HEK293 (cell line): Measurements from ENCODE around the gene MDFIC.

Source experiments
- CTCF ChIA-PET: fragments of 350-600 bp; formaldehyde crosslinking; extraction: SDS; loops from one replicate; lab custom pipeline; 2021; ENCODE audit warnings: antibody characterized with exemption; lab: Yijun Ruan, JAX
- POLR2A ChIA-PET: fragments of 300-600 bp; formaldehyde crosslinking; extraction: SDS; loops from one replicate; lab custom pipeline; 2020; ENCODE audit warnings: antibody characterized with exemption, inconsistent platforms; lab: Yijun Ruan, JAX
- H3K27ac ChIP-seq: fragments of 200-500 bp; sonication (Bioruptor generic); 2 replicates; pipeline ENCODE4 v1.5.1; 2014; ENCODE audit warnings: low read depth, low read length, control low read depth, inconsistent platforms; ENCODE audit errors: extremely low read depth
- H3K36me3 ChIP-seq, 2 experiments: fragments of 200-500 bp in 1 of 2; sonication (Bioruptor generic) in 1 of 2; 1 replicate in 1 of 2; 2 replicates in 1 of 2; pipeline ENCODE4 v1.5.1; 2014 to 2017; ENCODE audit warnings: inconsistent platforms in 2 of 2, low read length in 2 of 2; ENCODE audit not compliant: control insufficient read depth in 2 of 2, insufficient read depth in 1 of 2
- H3K4me1 ChIP-seq: fragments of 200-500 bp; sonication (Bioruptor generic); 2 replicates; pipeline ENCODE4 v1.5.1; 2014; ENCODE audit warnings: mild to moderate bottlenecking, low read length, inconsistent platforms; ENCODE audit not compliant: control insufficient read depth, insufficient read depth
- H3K4me3 ChIP-seq: 2 replicates; pipeline ENCODE4 v1.5.1; 2011; ENCODE audit warnings: low read depth, mild to moderate bottlenecking, control low read depth, low read length, moderate library complexity
- H3K9me3 ChIP-seq: fragments of 200-500 bp; sonication (Bioruptor generic); 2 replicates; pipeline ENCODE4 v1.5.1; 2014; ENCODE audit warnings: low read depth, low read length, inconsistent platforms; ENCODE audit not compliant: control insufficient read depth, insufficient read depth
- HOXC10 ChIP-seq: sonication (generic); formaldehyde crosslinking; IDR thresholded peaks from 2 replicates; pipeline ENCODE4 v1.8.1; 2023; ENCODE audit warnings: mild to moderate bottlenecking, missing genetic modification reagents
- ZFHX2 ChIP-seq: fragments of 450-650 bp; formaldehyde crosslinking; conservative IDR thresholded peaks from 2 replicates; pipeline ENCODE4 v1.5.1; 2016; ENCODE audit warnings: missing biosample characterization, missing genetic modification characterization
- ZFP37 ChIP-seq: fragments of 450-650 bp; formaldehyde crosslinking; IDR thresholded peaks from 2 replicates; pipeline ENCODE4 v1.5.1; 2016; ENCODE audit warnings: missing biosample characterization, missing genetic modification characterization
- ZNF140 ChIP-seq: fragments of 450-650 bp; formaldehyde crosslinking; IDR thresholded peaks from 2 replicates; pipeline ENCODE4 v1.5.1; 2016; ENCODE audit warnings: missing biosample characterization, missing genetic modification characterization
- ZNF239 ChIP-seq: fragments of 450-650 bp; formaldehyde crosslinking; IDR thresholded peaks from 2 replicates; pipeline ENCODE4 v1.5.1; 2016; ENCODE audit warnings: missing biosample characterization, missing genetic modification characterization
- ZNF24 ChIP-seq: fragments of 450-650 bp; formaldehyde crosslinking; IDR thresholded peaks from 2 replicates; pipeline ENCODE4 v1.5.1; 2016; ENCODE audit warnings: missing biosample characterization, missing genetic modification characterization
- ZNF341 ChIP-seq: fragments of 450-650 bp; formaldehyde crosslinking; IDR thresholded peaks from 2 replicates; pipeline ENCODE4; 2016; ENCODE audit warnings: low read depth, missing biosample characterization, missing genetic modification characterization
- ZNF354C ChIP-seq: fragments of 450-650 bp; formaldehyde crosslinking; IDR thresholded peaks from 2 replicates; pipeline ENCODE4 v1.5.1; 2016; ENCODE audit warnings: missing biosample characterization, missing genetic modification characterization, low read depth, borderline replicate concordance
- ZNF394 ChIP-seq: fragments of 450-650 bp; formaldehyde crosslinking; IDR thresholded peaks from 2 replicates; pipeline ENCODE4 v1.5.1; 2016; ENCODE audit warnings: missing biosample characterization, missing genetic modification characterization, mild to moderate bottlenecking, moderate library complexity, borderline replicate concordance
- ZNF416 ChIP-seq: fragments of 450-650 bp; formaldehyde crosslinking; IDR thresholded peaks from 2 replicates; pipeline ENCODE4 v1.5.1; 2016; ENCODE audit warnings: missing biosample characterization, missing genetic modification characterization
- ZNF48 ChIP-seq: fragments of 450-650 bp; formaldehyde crosslinking; IDR thresholded peaks from 2 replicates; pipeline ENCODE4 v1.5.1; 2016; ENCODE audit warnings: missing biosample characterization, missing genetic modification characterization
- ZNF514 ChIP-seq: fragments of 450-650 bp; formaldehyde crosslinking; IDR thresholded peaks from 2 replicates; pipeline ENCODE4 v1.5.1; 2016; ENCODE audit warnings: missing biosample characterization, missing genetic modification characterization
- ZNF544 ChIP-seq: fragments of 450-650 bp; formaldehyde crosslinking; IDR thresholded peaks from 2 replicates; pipeline ENCODE4 v1.5.0; 2017; ENCODE audit warnings: missing biosample characterization, missing genetic modification characterization
- ZNF548 ChIP-seq: fragments of 450-650 bp; formaldehyde crosslinking; IDR thresholded peaks from 2 replicates; pipeline ENCODE4 v1.5.1; 2016; ENCODE audit warnings: missing biosample characterization, missing genetic modification characterization
- TF ChIP-seq, protein P1 (sequence below): fragments of 450-650 bp; formaldehyde crosslinking; conservative IDR thresholded peaks from 2 replicates; pipeline ENCODE4 v1.5.1; 2016; ENCODE audit warnings: low read depth, missing biosample characterization, missing genetic modification characterization
- TF ChIP-seq, protein P2 (sequence below): fragments of 450-650 bp; formaldehyde crosslinking; IDR thresholded peaks from 2 replicates; pipeline ENCODE4 v1.5.1; 2016; ENCODE audit warnings: missing biosample characterization, missing genetic modification characterization
- TF ChIP-seq, protein P3 (sequence below): fragments of 450-650 bp; formaldehyde crosslinking; IDR thresholded peaks from 2 replicates; pipeline ENCODE4 v1.5.1; 2016; ENCODE audit warnings: missing biosample characterization, missing genetic modification characterization
- TF ChIP-seq, protein P4 (sequence below): fragments of 450-650 bp; formaldehyde crosslinking; IDR thresholded peaks from 2 replicates; pipeline ENCODE4 v1.5.1; 2016; ENCODE audit warnings: missing biosample characterization, missing genetic modification characterization
- TF ChIP-seq, protein P5 (sequence below): fragments of 450-650 bp; formaldehyde crosslinking; IDR thresholded peaks from 2 replicates; pipeline ENCODE4 v1.5.1; 2016; ENCODE audit warnings: missing biosample characterization, missing genetic modification characterization

MDFIC gene

DNA sequence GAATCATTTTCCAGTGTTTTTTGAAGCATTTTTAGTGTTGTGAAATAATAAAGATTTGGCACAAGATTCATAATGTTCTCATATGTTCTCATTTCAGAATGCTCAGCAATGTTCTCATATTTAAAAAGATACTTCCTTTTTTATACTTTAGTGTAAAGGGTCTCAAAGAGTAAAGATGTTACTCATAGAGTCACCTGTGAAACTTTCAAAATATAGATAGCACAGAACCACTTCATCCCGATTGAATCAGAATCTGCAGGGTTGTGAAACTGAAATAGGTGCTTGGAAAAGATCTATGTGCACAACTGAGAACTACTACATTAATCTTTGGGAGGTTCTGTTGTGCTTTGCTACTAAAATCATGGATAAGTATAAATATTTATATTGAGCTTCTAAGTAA, 144.7 kb downstream of the MDFIC start:
- no peak overlapping the region for H3K27ac ChIP-seq
- no peaks in the 10 kb centered on the region for H3K9me3 ChIP-seq
- TF ChIP-seq ZNF140 (tag by site-specific recombination) (no peak), ZNF416 (tag by site-specific recombination) (no peak), HOXC10 (CRISPR knock-in tag) (no peak), ZNF544 (tag by site-specific recombination) (no peak), ZNF239 (no peak), ZNF394 (tag by site-specific recombination) (no peak), ZNF341 (tag by site-specific recombination) (no peak), ZNF24 (tag by site-specific recombination) (no peak), ZNF548 (tag by site-specific recombination) (no peak), ZNF48 (tag by site-specific recombination) (no peak), ZFHX2 (tag by site-specific recombination) (no peak), ZNF354C (no peak), ZNF514 (no peak), ZFP37 (no peak)
- TF ChIP-seq, protein P1, sequence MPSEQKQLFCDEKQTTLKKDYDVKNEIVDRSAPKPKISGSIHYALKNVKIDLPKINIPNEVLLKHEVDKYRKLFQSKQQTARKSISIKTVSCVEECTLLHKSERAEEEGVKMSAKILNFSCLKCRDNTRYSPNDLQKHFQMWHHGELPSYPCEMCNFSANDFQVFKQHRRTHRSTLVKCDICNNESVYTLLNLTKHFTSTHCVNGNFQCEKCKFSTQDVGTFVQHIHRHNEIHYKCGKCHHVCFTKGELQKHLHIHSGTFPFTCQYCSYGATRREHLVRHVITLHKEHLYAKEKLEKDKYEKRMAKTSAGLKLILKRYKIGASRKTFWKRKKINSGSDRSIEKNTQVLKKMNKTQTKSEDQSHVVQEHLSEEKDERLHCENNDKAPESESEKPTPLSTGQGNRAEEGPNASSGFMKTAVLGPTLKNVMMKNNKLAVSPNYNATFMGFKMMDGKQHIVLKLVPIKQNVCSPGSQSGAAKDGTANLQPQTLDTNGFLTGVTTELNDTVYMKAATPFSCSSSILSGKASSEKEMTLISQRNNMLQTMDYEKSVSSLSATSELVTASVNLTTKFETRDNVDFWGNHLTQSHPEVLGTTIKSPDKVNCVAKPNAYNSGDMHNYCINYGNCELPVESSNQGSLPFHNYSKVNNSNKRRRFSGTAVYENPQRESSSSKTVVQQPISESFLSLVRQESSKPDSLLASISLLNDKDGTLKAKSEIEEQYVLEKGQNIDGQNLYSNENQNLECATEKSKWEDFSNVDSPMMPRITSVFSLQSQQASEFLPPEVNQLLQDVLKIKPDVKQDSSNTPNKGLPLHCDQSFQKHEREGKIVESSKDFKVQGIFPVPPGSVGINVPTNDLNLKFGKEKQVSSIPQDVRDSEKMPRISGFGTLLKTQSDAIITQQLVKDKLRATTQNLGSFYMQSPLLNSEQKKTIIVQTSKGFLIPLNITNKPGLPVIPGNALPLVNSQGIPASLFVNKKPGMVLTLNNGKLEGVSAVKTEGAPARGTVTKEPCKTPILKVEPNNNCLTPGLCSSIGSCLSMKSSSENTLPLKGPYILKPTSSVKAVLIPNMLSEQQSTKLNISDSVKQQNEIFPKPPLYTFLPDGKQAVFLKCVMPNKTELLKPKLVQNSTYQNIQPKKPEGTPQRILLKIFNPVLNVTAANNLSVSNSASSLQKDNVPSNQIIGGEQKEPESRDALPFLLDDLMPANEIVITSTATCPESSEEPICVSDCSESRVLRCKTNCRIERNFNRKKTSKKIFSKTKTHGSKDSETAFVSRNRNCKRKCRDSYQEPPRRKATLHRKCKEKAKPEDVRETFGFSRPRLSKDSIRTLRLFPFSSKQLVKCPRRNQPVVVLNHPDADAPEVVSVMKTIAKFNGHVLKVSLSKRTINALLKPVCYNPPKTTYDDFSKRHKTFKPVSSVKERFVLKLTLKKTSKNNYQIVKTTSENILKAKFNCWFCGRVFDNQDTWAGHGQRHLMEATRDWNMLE (tag by site-specific recombination): no peak
- TF ChIP-seq, protein P2, sequence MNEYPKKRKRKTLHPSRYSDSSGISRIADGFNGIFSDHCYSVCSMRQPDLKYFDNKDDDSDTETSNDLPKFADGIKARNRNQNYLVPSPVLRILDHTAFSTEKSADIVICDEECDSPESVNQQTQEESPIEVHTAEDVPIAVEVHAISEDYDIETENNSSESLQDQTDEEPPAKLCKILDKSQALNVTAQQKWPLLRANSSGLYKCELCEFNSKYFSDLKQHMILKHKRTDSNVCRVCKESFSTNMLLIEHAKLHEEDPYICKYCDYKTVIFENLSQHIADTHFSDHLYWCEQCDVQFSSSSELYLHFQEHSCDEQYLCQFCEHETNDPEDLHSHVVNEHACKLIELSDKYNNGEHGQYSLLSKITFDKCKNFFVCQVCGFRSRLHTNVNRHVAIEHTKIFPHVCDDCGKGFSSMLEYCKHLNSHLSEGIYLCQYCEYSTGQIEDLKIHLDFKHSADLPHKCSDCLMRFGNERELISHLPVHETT (tag by site-specific recombination): no peak
- TF ChIP-seq, protein P3, sequence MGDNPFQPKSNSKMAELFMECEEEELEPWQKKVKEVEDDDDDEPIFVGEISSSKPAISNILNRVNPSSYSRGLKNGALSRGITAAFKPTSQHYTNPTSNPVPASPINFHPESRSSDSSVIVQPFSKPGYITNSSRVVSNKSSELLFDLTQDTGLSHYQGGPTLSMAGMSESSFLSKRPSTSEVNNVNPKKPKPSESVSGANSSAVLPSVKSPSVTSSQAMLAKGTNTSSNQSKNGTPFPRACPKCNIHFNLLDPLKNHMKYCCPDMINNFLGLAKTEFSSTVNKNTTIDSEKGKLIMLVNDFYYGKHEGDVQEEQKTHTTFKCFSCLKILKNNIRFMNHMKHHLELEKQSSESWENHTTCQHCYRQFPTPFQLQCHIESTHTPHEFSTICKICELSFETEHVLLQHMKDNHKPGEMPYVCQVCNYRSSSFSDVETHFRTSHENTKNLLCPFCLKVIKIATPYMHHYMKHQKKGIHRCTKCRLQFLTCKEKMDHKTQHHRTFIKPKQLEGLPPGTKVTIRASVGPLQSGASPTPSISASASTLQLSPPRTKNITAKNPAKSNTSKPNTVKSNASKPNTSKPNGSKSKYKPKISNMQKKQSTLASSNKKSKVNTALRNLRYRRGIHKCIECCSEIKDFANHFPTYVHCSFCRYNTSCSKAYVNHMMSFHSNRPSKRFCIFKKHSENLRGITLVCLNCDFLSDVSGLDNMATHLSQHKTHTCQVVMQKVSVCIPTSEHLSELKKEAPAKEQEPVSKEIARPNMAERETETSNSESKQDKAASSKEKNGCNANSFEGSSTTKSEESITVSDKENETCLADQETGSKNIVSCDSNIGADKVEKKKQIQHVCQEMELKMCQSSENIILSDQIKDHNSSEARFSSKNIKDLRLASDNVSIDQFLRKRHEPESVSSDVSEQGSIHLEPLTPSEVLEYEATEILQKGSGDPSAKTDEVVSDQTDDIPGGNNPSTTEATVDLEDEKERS: no peak
- TF ChIP-seq, protein P4, sequence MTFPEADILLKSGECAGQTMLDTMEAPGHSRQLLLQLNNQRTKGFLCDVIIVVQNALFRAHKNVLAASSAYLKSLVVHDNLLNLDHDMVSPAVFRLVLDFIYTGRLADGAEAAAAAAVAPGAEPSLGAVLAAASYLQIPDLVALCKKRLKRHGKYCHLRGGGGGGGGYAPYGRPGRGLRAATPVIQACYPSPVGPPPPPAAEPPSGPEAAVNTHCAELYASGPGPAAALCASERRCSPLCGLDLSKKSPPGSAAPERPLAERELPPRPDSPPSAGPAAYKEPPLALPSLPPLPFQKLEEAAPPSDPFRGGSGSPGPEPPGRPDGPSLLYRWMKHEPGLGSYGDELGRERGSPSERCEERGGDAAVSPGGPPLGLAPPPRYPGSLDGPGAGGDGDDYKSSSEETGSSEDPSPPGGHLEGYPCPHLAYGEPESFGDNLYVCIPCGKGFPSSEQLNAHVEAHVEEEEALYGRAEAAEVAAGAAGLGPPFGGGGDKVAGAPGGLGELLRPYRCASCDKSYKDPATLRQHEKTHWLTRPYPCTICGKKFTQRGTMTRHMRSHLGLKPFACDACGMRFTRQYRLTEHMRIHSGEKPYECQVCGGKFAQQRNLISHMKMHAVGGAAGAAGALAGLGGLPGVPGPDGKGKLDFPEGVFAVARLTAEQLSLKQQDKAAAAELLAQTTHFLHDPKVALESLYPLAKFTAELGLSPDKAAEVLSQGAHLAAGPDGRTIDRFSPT (tag by site-specific recombination): no peak
- TF ChIP-seq, protein P5, sequence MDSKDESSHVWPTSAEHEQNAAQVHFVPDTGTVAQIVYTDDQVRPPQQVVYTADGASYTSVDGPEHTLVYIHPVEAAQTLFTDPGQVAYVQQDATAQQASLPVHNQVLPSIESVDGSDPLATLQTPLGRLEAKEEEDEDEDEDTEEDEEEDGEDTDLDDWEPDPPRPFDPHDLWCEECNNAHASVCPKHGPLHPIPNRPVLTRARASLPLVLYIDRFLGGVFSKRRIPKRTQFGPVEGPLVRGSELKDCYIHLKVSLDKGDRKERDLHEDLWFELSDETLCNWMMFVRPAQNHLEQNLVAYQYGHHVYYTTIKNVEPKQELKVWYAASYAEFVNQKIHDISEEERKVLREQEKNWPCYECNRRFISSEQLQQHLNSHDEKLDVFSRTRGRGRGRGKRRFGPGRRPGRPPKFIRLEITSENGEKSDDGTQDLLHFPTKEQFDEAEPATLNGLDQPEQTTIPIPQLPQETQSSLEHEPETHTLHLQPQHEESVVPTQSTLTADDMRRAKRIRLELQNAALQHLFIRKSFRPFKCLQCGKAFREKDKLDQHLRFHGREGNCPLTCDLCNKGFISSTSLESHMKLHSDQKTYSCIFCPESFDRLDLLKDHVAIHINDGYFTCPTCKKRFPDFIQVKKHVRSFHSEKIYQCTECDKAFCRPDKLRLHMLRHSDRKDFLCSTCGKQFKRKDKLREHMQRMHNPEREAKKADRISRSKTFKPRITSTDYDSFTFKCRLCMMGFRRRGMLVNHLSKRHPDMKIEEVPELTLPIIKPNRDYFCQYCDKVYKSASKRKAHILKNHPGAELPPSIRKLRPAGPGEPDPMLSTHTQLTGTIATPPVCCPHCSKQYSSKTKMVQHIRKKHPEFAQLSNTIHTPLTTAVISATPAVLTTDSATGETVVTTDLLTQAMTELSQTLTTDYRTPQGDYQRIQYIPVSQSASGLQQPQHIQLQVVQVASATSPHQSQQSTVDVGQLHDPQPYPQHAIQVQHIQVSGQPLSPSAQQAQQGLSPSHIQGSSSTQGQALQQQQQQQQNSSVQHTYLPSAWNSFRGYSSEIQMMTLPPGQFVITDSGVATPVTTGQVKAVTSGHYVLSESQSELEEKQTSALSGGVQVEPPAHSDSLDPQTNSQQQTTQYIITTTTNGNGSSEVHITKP: no peak
- TF ChIP-seq, all 188 proteins: peak for 0
- CTCF ChIA-PET: no interaction called here
- POLR2A ChIA-PET: no interaction called here
- Histone ChIP-seq H3K4me1 (no peaks in the 10 kb centered on the region), H3K4me3 (no peak overlapping the region), H3K36me3 (no peaks in the 10 kb centered on the region)
